C4-2B (cell line): ENCODE measurements around the gene PSG4.

Source experiments
- ZFX ChIP-seq: fragments of 450-650 bp; IDR thresholded peaks from 2 replicates; pipeline ENCODE4 v1.6.1; 2017
- TF ChIP-seq, protein P1 (sequence below): fragments of 450-650 bp; conservative IDR thresholded peaks from 2 replicates; pipeline ENCODE4 v1.5.1; 2017; ENCODE audit warnings: mild to moderate bottlenecking

DNA sequence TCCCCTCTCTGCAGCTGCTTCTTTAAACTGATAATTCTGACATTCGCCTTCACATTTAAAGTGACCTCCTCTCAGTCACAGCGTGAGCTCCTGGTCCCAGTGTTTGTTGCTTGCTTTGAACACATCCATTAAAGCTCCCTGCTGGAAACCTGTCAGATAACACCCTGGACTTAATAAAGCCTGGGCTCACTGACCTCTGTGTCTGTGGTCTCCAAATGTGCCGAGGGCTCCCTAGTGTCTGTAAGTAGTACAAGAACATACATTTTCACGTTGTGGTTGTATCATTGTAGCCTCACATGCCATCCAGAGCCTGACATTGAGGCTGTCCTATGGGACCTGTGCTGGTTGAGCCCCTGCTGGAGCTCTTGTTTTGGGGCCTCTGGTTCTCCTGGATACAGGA is 2.6 kb upstream of the PSG4 start:
- TF ChIP-seq, protein P1, sequence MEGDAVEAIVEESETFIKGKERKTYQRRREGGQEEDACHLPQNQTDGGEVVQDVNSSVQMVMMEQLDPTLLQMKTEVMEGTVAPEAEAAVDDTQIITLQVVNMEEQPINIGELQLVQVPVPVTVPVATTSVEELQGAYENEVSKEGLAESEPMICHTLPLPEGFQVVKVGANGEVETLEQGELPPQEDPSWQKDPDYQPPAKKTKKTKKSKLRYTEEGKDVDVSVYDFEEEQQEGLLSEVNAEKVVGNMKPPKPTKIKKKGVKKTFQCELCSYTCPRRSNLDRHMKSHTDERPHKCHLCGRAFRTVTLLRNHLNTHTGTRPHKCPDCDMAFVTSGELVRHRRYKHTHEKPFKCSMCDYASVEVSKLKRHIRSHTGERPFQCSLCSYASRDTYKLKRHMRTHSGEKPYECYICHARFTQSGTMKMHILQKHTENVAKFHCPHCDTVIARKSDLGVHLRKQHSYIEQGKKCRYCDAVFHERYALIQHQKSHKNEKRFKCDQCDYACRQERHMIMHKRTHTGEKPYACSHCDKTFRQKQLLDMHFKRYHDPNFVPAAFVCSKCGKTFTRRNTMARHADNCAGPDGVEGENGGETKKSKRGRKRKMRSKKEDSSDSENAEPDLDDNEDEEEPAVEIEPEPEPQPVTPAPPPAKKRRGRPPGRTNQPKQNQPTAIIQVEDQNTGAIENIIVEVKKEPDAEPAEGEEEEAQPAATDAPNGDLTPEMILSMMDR, result no peak
- TF ChIP-seq ZFX, result no peak
